ENCODE data around the gene CHMP1A. TPM values are rescaled to one million over a fixed set of nuclear protein-coding genes. Genes with fewer than 3 reads are reported as not detected.
A peak's percentile ranks its signal among the peaks of the same experiment; 100 is the strongest.

The CHMP1A gene
- total RNA-seq, 1 experiment from 2014 or later: 158 TPM

DNA sequence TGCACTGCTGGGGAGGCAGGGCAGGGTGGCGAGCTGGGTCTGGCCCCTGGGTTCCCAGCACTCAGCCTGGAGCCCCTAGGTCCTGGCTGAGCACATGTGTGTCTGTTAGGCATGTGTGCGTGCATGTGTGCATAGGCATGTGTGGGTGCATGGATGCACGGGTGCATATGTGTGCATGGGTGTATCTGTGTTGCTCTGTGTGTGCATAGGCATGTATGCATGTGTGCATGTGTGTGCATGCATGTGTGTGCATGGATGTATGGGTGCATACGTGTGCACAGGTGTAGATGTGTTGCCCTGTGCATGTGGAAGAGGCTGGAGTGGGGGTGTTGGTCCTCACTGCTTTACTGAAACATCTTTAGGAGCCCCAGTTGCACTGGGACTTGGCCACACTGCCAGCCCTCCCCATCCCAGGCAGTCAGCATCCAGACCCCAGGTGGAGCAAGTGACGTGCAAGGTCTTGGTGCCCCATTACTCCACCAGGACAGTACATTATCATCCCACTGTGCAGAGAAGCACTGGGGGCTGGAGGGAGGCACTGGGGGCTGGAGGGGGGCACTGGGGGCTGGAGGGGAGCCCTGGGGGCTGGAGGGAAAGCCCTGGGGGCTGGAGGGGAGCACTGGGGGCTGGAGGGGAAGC is 54.4 kb downstream of the CHMP1A start:
- no peak overlapping the region for H2AFZ ChIP-seq (ENCODE audit: low read depth, low read length, poor library complexity, severe bottlenecking)
- BruUV-seq (replicated peaks): no TSS peak
- no peaks in the 10 kb centered on the region for H3K9me3 ChIP-seq (ENCODE audit: control insufficient read depth in 1 of 2, insufficient read depth in 1 of 2, low read depth in 1 of 2, low read length in 2 of 2)
- H3K9me2 ChIP-seq (ENCODE audit: insufficient read depth): no peaks in the 10 kb centered on the region
- intact Hi-C loops (cut with micrococcal nuclease): no loop called here
- RAD21 ChIA-PET (ENCODE audit: low non-redundant PET in 1 of 2, low total read pairs in 2 of 2, uncharacterized antibody in 2 of 2, unreplicated experiment in 2 of 2): interaction anchor here in 1 of 2 experiments (0.6 to 0.7 kb wide), 2 partner anchors 14 to 24 kb away, joined by 3 read pairs; no protein-coding TSS in a partner anchor
- ATAC-seq: no peak; the same call in 1 of the 2 replicates
- peaks cover 28 to 55% of the 10 kb centered on the region in 2 experiments for H3K4me1 ChIP-seq (ENCODE audit: control insufficient read depth in 1 of 2, insufficient read depth in 2 of 2, low read length in 2 of 2)
- TF ChIP-seq, protein P1, sequence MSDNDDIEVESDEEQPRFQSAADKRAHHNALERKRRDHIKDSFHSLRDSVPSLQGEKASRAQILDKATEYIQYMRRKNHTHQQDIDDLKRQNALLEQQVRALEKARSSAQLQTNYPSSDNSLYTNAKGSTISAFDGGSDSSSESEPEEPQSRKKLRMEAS (IDR thresholded peaks at IDR 0.05): no peak
- TF ChIP-seq SRF (IDR thresholded peaks at IDR 0.05; ENCODE audit: low read depth) (no peak), POLR2AphosphoS5 (IDR thresholded peaks at IDR 0.05; ENCODE audit: low read depth, low read length) (no peak), JUND (IDR thresholded peaks at IDR 0.05) (no peak), ELF1 (IDR thresholded peaks at IDR 0.05; ENCODE audit: borderline replicate concordance, low read depth) (no peak), EGR1 (IDR thresholded peaks at IDR 0.05; ENCODE audit: low read depth) (no peak), TCF7L2 (IDR thresholded peaks at IDR 0.05; ENCODE audit: borderline replicate concordance, extremely low read depth, insufficient read depth, insufficient read length) (no peak), EZH2 (IDR thresholded peaks at IDR 0.05) (no peak), SIN3A (IDR thresholded peaks at IDR 0.05; ENCODE audit: low read depth) (no peak), ZFX (IDR thresholded peaks at IDR 0.05) (no peak), CEBPB (IDR thresholded peaks at IDR 0.05; ENCODE audit: low read depth) (no peak), ZNF274 (IDR thresholded peaks at IDR 0.05; ENCODE audit: low read depth, low read length) (no peak), CBX3 (IDR thresholded peaks at IDR 0.05; ENCODE audit: low read depth) (no peak), EZH2phosphoT487 (IDR thresholded peaks at IDR 0.05; ENCODE audit: borderline replicate concordance) (no peak), RAD21 (IDR thresholded peaks at IDR 0.05; ENCODE audit: low read depth) (no peak)
- no peak overlapping the region; the same call in 1 of the 2 replicates for H3K27ac ChIP-seq (ENCODE audit: low read depth, low read length)
- POLR2A ChIA-PET: interaction anchor here (0.7 to 1.8 kb wide), 5 partner anchors 12 to 97 kb away, joined by 3 to 6 read pairs (median 3); partner anchors contain the start of genes CHMP1A and SPATA33
- H4K20me1 ChIP-seq (ENCODE audit: insufficient read depth): no peaks in the 10 kb centered on the region
- H3K36me3 ChIP-seq (ENCODE audit: control insufficient read depth in 1 of 2, insufficient read depth in 2 of 2, low read length in 2 of 2): no peaks in the 10 kb centered on the region
- DNase-seq (ENCODE audit: low read depth, low spot score): no peak
- CTCF ChIA-PET: interaction anchor here (1.0 to 2.0 kb wide), 5 partner anchors 10 to 29 kb away, joined by 4 to 10 read pairs (median 4); partner anchors contain the start of gene DPEP1
- peak overlapping the region; percentile 19 to 49 for H3K4me3 ChIP-seq (replicated peaks in 1 of 2; ENCODE audit: low read depth in 1 of 2, low read length in 2 of 2)
- peak overlapping the region; percentile 31; the same call in 1 of the 2 replicates for H3K9ac ChIP-seq (ENCODE audit: low read length)
- no peaks in the 10 kb centered on the region for H3K27me3 ChIP-seq (ENCODE audit: insufficient read depth, low read length)
- no peaks in the 10 kb centered on the region for H3K79me2 ChIP-seq (ENCODE audit: insufficient read depth, low read length)
- H3K4me2 ChIP-seq (ENCODE audit: low read length): peak overlapping the region; percentile 83

Data from HCT116 (cell line).